K562 (cell line): Measurements from ENCODE around the gene KCNG1. TPM values are rescaled to one million over a fixed set of nuclear protein-coding genes. Genes with fewer than 3 reads are reported as not detected.

Experiments used
- ATAC-seq: fragments of 200-7000 bp; cut with Tn5 transposase; 3 replicates; pipeline ENCODE4 v1.9.1; 2020; ENCODE audit warnings: moderate library complexity
- BruUV-seq: library from RNA; stranded (reverse); fragments of 400-500 nt; replicated peaks from 2 replicates; lab custom pipeline; 2021; lab: Mats Ljungman, UMichigan
- CTCF ChIA-PET: fragments of 300-600 bp; formaldehyde crosslinking; extraction: SDS; loops from one replicate; lab custom pipeline; 2021; ENCODE audit warnings: low intra/inter-chr PET ratio; lab: Yijun Ruan, JAX
- POLR2A ChIA-PET: fragments of 300-600, 350-650 bp; sonication (Branson Sonifier 250); formaldehyde crosslinking; extraction: SDS; loops from one replicate; lab custom pipeline; 2021; ENCODE audit warnings: antibody characterized with exemption, inconsistent platforms; lab: Yijun Ruan, JAX
- DNase-seq, 4 experiments: peaks; one replicate each; pipeline versions ENCODE4 v3.0.0 to v3.0.0-alpha.2; 2011 to 2018; ENCODE audit warnings: low spot score in 3 of 4, mixed read lengths in 3 of 4; ENCODE audit errors: extremely low read depth in 1 of 4
- FAIRE-seq: peaks from 2 replicates; lab custom pipeline; 2011; peaks lifted over from hg19 to GRCh38; lab: Jason Lieb, UNC
- H2AFZ ChIP-seq: 2 replicates; pipeline ENCODE4 v1.6.0; 2011; ENCODE audit warnings: low read depth, low read length, control low read depth, inconsistent platforms
- H3K27ac ChIP-seq: fragments of 200-600 bp; 3 replicates; pipeline ENCODE4 v1.8.0; 2011; ENCODE audit warnings: low read depth, mild to moderate bottlenecking, control low read depth, inconsistent platforms, low read length, moderate library complexity, mixed read lengths; ENCODE audit errors: extremely low read depth
- H3K27me3 ChIP-seq, 2 experiments: fragments of 300-600 bp in 1 of 2; 2 replicates in 1 of 2; 3 replicates in 1 of 2; pipeline versions ENCODE4 v1.6.0 to v1.8.0; 2011; ENCODE audit warnings: inconsistent platforms in 2 of 2, low read length in 2 of 2, mild to moderate bottlenecking in 1 of 2, mixed read lengths in 1 of 2, moderate library complexity in 1 of 2; ENCODE audit not compliant: control insufficient read depth in 2 of 2, insufficient read depth in 2 of 2
- H3K36me3 ChIP-seq: fragments of 300-600 bp; 3 replicates; pipeline ENCODE4 v1.8.0; 2011; ENCODE audit warnings: mild to moderate bottlenecking, low read length, inconsistent platforms; ENCODE audit not compliant: control insufficient read depth, insufficient read depth
- H3K4me1 ChIP-seq, 2 experiments: fragments of 200-600 bp in 1 of 2; replicated peaks in 1 of 2; 2 replicates in 1 of 2; 3 replicates in 1 of 2; pipeline versions ENCODE4 v1.5.1 to v1.8.0; 2011; ENCODE audit warnings: inconsistent platforms in 2 of 2, low read length in 2 of 2, mild to moderate bottlenecking in 1 of 2, mixed read lengths in 1 of 2, moderate library complexity in 1 of 2; ENCODE audit not compliant: control insufficient read depth in 2 of 2, insufficient read depth in 2 of 2
- H3K4me2 ChIP-seq: 2 replicates; pipeline ENCODE4 v1.6.1; 2011; ENCODE audit warnings: low read length, control low read depth, inconsistent platforms, mixed read lengths; ENCODE audit not compliant: insufficient read depth
- H3K4me3 ChIP-seq: fragments of 200-600 bp; sonication (generic), shearing (Covaris generic); 2 replicates; pipeline ENCODE4 v1.5.1; 2016; ENCODE audit warnings: control low read depth, inconsistent platforms
- H3K79me2 ChIP-seq: fragments of 200-600 bp; 3 replicates; pipeline ENCODE4 v1.8.0; 2011; ENCODE audit warnings: low read length, inconsistent platforms; ENCODE audit not compliant: control insufficient read depth, insufficient read depth
- H3K9ac ChIP-seq, 2 experiments: 2 replicates each; pipeline versions ENCODE4 v1.6.0 to v1.6.1; 2011; ENCODE audit warnings: low read depth in 2 of 2, low read length in 2 of 2, control low read depth in 1 of 2, inconsistent platforms in 1 of 2, mild to moderate bottlenecking in 1 of 2, mixed read lengths in 1 of 2; ENCODE audit not compliant: insufficient read depth in 1 of 2
- H3K9me1 ChIP-seq: one replicate; pipeline ENCODE4 v1.6.0; 2011; ENCODE audit warnings: inconsistent platforms, mild to moderate bottlenecking, low read length, moderate library complexity; ENCODE audit not compliant: control insufficient read depth, insufficient read depth
- H3K9me3 ChIP-seq: replicated peaks from 2 replicates; pipeline ENCODE4 v1.5.1; 2011; ENCODE audit warnings: low read depth, low read length, inconsistent platforms; ENCODE audit not compliant: control insufficient read depth, insufficient read depth
- H4K20me1 ChIP-seq: replicated peaks from 2 replicates; pipeline ENCODE4 v1.6.1; 2011; ENCODE audit warnings: low read length, inconsistent platforms, mixed read lengths; ENCODE audit not compliant: control insufficient read depth, insufficient read depth
- CBX2 ChIP-seq: fragments of 200-600 bp; sonication (generic); IDR thresholded peaks from one replicate; pipeline ENCODE4 v1.6.1; 2012; ENCODE audit warnings: mild to moderate bottlenecking, low read length, inconsistent platforms; ENCODE audit not compliant: insufficient read depth, poor library complexity, severe bottlenecking
- KDM1A ChIP-seq, 2 experiments: fragments of 450-650 bp; IDR thresholded peaks; 2 replicates each; pipeline ENCODE4 v1.6.1; 2016; ENCODE audit warnings: mild to moderate bottlenecking in 2 of 2
- NFATC3 ChIP-seq: fragments of 450-650 bp; IDR thresholded peaks from 2 replicates; pipeline ENCODE4 v1.6.1; 2017; ENCODE audit warnings: mild to moderate bottlenecking
- NFXL1 ChIP-seq: fragments of 450-650 bp; formaldehyde crosslinking; IDR thresholded peaks from 2 replicates; pipeline ENCODE4 v1.4.0; 2021; ENCODE audit warnings: mild to moderate bottlenecking
- PCBP1 ChIP-seq: fragments of 200-400 bp; formaldehyde crosslinking; IDR thresholded peaks from 2 replicates; pipeline ENCODE4 v1.6.1; 2018; ENCODE audit warnings: mild to moderate bottlenecking, low read depth, low read length; ENCODE audit not compliant: poor library complexity, severe bottlenecking
- PHB2 ChIP-seq: fragments of 450-650 bp; IDR thresholded peaks from 2 replicates; pipeline ENCODE4 v1.6.1; 2017; ENCODE audit warnings: low read depth
- SREBF2 ChIP-seq: sonication (generic); formaldehyde crosslinking; IDR thresholded peaks from 2 replicates; pipeline ENCODE4 v1.4.0; 2020; ENCODE audit warnings: mild to moderate bottlenecking, missing genetic modification reagents
- U2AF2 ChIP-seq: fragments of 200-400 bp; formaldehyde crosslinking; optimal IDR thresholded peaks from 2 replicates; pipeline ENCODE3; 2017; ENCODE audit warnings: low read depth, mild to moderate bottlenecking, low read length
- ZKSCAN8 ChIP-seq: fragments of 200-800 bp; sonication (Bioruptor generic); IDR thresholded peaks from 2 replicates; pipeline ENCODE4 v1.6.1; 2016; ENCODE audit warnings: missing genetic modification characterization, missing compliant biosample characterization
- ZNF23 ChIP-seq: fragments of 250-450 bp; sonication (Bioruptor Pico); IDR thresholded peaks from 2 replicates; pipeline ENCODE4 v1.4.0; 2020; ENCODE audit warnings: mild to moderate bottlenecking
- WGBS: fragments of 100-300 bp; shearing (Covaris generic); methylation state at CpG from one replicate; pipeline ENCODE4 v1.1.6; 2016; ENCODE audit warnings: low coverage, mixed read lengths; ENCODE audit not compliant: insufficient coverage; ENCODE audit errors: missing lambda C conversion rate; 5-methylcytosine and 5-hydroxymethylcytosine counted together
- in situ Hi-C: fragments of 300-500 bp; cut with MboI; formaldehyde crosslinking; loops from 4 replicates; pipeline ENCODE4 v1.15.0; 2018; ENCODE audit warnings: inconsistent platforms, mixed read lengths
- intact Hi-C: fragments of 100-400 bp; cut with micrococcal nuclease; formaldehyde crosslinking; loops from 2 replicates; pipeline ENCODE4 v1.14.2; 2022
- polyA plus RNA-seq, 8 experiments: library from polyadenylated mRNA; depleted of rRNA in 4 of 8; stranded (reverse) in 5 of 8; unstranded in 3 of 8; fragments of >200 nt; fragmentation: Nextera tagmentation in 2 of 8; fragmentation: Illumina TruSeq in 1 of 8; extraction: Ambion mirVana in 2 of 8; extraction: Trizol in 1 of 8; gene quantifications; 2 replicates each; pipeline versions ENCODE4 v1.2.1 to v1.2.3, GENCODE V29; 2011 to 2014; ENCODE audit warnings: inconsistent platforms in 1 of 8, missing spikeins in 1 of 8
- total RNA-seq, 7 experiments: library from RNA; depleted of rRNA in 6 of 7; stranded (reverse); fragments of >200 nt in 6 of 7; fragmentation: Illumina TruSeq in 2 of 7; extraction: Trizol in 2 of 7; gene quantifications; 2 replicates each; pipeline versions ENCODE4 v1.2.1 to v1.2.3, GENCODE V29; 2011 to 2021; ENCODE audit warnings: low replicate concordance in 1 of 7
- TF ChIP-seq, protein P1 (sequence below): IDR thresholded peaks from 2 replicates; pipeline ENCODE4 v1.6.1; 2012; ENCODE audit warnings: low read depth, low read length, improper control_type of control experiment, borderline replicate concordance
- TF ChIP-seq, protein P2 (sequence below): fragments of 450-650 bp; IDR thresholded peaks from 2 replicates; pipeline ENCODE4 v1.7.0; 2016; ENCODE audit warnings: borderline replicate concordance
- TF ChIP-seq, protein P3 (sequence below): fragments of 250-450 bp; sonication (Bioruptor Pico); IDR thresholded peaks from 2 replicates; pipeline ENCODE4 v1.6.1; 2021; ENCODE audit warnings: mild to moderate bottlenecking

Gene KCNG1
- total and polyA plus RNA-seq, 9 of the 15 experiments (the other 6 are each of a cell fraction or from before 2014, with no cell fraction given) = 0.06 to 1.5 (median 0.22) TPM; not detected in 2

DNA sequence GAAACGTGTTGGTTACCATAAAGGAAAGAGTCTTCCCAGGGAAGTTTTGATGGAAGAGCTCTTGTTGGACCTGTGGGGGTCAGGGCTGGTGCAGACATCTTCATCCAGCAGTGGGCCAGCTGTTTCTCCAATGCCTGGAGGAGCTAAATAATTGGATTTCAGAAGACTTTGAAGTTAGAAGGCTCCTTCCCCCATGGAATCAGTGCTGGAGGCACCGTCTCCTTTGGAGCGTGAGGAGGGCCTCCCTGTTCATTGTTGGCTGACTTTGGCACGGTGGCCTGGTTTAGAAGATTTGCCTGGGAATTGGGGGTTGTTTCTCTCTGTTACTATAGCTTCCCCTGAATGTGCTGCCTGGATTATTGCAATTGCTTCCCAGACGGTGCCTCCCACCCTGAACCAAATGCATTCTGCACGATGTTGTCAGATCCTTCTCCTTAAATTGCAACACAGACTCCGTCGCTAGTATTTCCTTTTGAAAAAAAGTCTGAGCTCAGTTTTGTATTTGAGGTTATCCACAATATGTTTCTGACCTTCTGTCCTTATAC lies 27.7 kb upstream of the KCNG1 start:
- FAIRE-seq = no peak

More for the DNA sequence above, 27.7 kb upstream of the KCNG1 start:
- H3K9me3 ChIP-seq = no peaks in the 10 kb centered on the region
- ATAC-seq = no peak
- no TSS peak for BruUV-seq
- in situ Hi-C loops = no loop called here
- H3K36me3 ChIP-seq = no peaks in the 10 kb centered on the region
- H3K4me2 ChIP-seq = no peak overlapping the region
- intact Hi-C loops = no loop called here
- H3K4me1 ChIP-seq = no peaks in the 10 kb centered on the region
- no peak for DNase-seq
- peaks cover 4 to 26% of the 10 kb centered on the region in 2 experiments; a peak in 3 of 5 replicates for H3K27me3 ChIP-seq
- 1% methylated on average over 8 of the region's 8 CpGs for WGBS
- H2AFZ ChIP-seq = no peak overlapping the region
- no peak overlapping the region for H3K27ac ChIP-seq
- ChIA-PET CTCF (no interaction called here), POLR2A (interaction anchor here (0.6 to 1.0 kb wide), 2 partner anchors 13 to 263 kb away, joined by 3 read pairs; no protein-coding TSS in a partner anchor)
- no peak for TF ChIP-seq PCBP1
- TF ChIP-seq ZNF23 (CRISPR knock-in tag) = no peak
- TF ChIP-seq KDM1A (IDR thresholded peaks at IDR 0.05) = no peak
- TF ChIP-seq PHB2 = no peak
- TF ChIP-seq U2AF2 = no peak
- TF ChIP-seq CBX2 = no peak
- TF ChIP-seq SREBF2 (CRISPR knock-in tag) = no peak
- no peak for TF ChIP-seq NFXL1
- TF ChIP-seq, protein P1, sequence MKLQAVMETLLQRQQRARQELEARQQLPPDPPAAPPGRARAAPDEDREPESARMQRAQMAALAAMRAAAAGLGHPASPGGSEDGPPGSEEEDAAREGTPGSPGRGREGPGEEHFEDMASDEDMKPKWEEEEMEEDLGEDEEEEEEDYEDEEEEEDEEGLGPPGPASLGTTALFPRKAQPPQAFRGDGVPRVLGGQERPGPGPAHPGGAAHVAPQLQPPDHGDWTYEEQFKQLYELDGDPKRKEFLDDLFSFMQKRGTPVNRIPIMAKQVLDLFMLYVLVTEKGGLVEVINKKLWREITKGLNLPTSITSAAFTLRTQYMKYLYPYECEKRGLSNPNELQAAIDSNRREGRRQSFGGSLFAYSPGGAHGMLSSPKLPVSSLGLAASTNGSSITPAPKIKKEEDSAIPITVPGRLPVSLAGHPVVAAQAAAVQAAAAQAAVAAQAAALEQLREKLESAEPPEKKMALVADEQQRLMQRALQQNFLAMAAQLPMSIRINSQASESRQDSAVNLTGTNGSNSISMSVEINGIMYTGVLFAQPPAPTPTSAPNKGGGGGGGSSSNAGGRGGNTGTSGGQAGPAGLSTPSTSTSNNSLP = no peak
- TF ChIP-seq, protein P2, sequence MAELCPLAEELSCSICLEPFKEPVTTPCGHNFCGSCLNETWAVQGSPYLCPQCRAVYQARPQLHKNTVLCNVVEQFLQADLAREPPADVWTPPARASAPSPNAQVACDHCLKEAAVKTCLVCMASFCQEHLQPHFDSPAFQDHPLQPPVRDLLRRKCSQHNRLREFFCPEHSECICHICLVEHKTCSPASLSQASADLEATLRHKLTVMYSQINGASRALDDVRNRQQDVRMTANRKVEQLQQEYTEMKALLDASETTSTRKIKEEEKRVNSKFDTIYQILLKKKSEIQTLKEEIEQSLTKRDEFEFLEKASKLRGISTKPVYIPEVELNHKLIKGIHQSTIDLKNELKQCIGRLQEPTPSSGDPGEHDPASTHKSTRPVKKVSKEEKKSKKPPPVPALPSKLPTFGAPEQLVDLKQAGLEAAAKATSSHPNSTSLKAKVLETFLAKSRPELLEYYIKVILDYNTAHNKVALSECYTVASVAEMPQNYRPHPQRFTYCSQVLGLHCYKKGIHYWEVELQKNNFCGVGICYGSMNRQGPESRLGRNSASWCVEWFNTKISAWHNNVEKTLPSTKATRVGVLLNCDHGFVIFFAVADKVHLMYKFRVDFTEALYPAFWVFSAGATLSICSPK = no peak
- TF ChIP-seq, protein P3, sequence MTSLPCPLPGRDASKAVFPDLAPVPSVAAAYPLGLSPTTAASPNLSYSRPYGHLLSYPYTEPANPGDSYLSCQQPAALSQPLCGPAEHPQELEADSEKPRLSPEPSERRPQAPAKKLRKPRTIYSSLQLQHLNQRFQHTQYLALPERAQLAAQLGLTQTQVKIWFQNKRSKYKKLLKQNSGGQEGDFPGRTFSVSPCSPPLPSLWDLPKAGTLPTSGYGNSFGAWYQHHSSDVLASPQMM (CRISPR knock-in tag) = no peak
- TF ChIP-seq NFATC3 = no peak
- no peak for TF ChIP-seq ZKSCAN8 (CRISPR knock-in tag)
- H3K9ac ChIP-seq = no peak overlapping the region
- no peaks in the 10 kb centered on the region for H4K20me1 ChIP-seq
- H3K79me2 ChIP-seq = no peaks in the 10 kb centered on the region
- no peaks in the 10 kb centered on the region for H3K9me1 ChIP-seq
- no peak overlapping the region for H3K4me3 ChIP-seq
